Measurements from ENCODE around the gene ETS2.

DNA sequence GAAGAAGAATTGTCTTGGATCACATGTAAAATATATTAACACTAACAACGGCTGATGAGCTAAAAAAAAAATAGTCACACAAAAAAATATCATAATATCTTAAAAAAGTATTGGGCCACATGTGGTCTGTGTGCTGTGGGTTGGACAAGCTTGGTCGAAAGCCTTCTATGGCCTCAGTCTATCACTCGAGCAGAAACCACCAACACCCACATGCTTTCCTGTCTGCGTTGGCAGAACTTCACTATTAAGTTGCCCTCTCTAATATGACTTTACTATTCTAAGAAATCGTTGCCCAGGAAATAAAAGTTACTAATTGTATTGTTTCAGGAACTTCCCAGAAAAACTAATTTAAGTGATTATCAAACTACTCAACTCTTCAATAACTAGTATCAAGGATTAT lies 28.2 kb upstream of the ETS2 start:
- TF ChIP-seq, protein P1, sequence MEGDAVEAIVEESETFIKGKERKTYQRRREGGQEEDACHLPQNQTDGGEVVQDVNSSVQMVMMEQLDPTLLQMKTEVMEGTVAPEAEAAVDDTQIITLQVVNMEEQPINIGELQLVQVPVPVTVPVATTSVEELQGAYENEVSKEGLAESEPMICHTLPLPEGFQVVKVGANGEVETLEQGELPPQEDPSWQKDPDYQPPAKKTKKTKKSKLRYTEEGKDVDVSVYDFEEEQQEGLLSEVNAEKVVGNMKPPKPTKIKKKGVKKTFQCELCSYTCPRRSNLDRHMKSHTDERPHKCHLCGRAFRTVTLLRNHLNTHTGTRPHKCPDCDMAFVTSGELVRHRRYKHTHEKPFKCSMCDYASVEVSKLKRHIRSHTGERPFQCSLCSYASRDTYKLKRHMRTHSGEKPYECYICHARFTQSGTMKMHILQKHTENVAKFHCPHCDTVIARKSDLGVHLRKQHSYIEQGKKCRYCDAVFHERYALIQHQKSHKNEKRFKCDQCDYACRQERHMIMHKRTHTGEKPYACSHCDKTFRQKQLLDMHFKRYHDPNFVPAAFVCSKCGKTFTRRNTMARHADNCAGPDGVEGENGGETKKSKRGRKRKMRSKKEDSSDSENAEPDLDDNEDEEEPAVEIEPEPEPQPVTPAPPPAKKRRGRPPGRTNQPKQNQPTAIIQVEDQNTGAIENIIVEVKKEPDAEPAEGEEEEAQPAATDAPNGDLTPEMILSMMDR (conservative IDR thresholded peaks at IDR 0.05; ENCODE audit: low read depth, low read length) = no peak
- TF ChIP-seq EZH2 (IDR thresholded peaks at IDR 0.05; ENCODE audit: low read length, unreplicated experiment) (no peak), EZH2phosphoT487 (IDR thresholded peaks at IDR 0.05; ENCODE audit: borderline replicate concordance, low read length) (no peak)
